Hematopoietic multipotent progenitor cell (in vitro differentiated cells): ENCODE results near the gene LAX1. TPM values are rescaled to one million over a fixed set of nuclear protein-coding genes. Genes with fewer than 3 reads are reported as not detected.
"Not testable (repeated sequence)": the region's sequence is repeated elsewhere in the genome, so short reads cannot be mapped to it uniquely, and the experiment has no call there.

Experiments used
- DNase-seq, 3 donors: peaks; one replicate each; pipeline ENCODE4 v3.0.0-alpha.2; 2011 to 2015; ENCODE audit warnings: low read depth in 2 of 3, low spot score in 2 of 3
- total RNA-seq: library from RNA; depleted of rRNA; stranded (reverse); fragments of >200 nt; gene quantifications from one replicate; pipeline ENCODE4 v1.2.3, GENCODE V29; 2012

The LAX1 gene
- total RNA-seq: 1.3 TPM

DNA sequence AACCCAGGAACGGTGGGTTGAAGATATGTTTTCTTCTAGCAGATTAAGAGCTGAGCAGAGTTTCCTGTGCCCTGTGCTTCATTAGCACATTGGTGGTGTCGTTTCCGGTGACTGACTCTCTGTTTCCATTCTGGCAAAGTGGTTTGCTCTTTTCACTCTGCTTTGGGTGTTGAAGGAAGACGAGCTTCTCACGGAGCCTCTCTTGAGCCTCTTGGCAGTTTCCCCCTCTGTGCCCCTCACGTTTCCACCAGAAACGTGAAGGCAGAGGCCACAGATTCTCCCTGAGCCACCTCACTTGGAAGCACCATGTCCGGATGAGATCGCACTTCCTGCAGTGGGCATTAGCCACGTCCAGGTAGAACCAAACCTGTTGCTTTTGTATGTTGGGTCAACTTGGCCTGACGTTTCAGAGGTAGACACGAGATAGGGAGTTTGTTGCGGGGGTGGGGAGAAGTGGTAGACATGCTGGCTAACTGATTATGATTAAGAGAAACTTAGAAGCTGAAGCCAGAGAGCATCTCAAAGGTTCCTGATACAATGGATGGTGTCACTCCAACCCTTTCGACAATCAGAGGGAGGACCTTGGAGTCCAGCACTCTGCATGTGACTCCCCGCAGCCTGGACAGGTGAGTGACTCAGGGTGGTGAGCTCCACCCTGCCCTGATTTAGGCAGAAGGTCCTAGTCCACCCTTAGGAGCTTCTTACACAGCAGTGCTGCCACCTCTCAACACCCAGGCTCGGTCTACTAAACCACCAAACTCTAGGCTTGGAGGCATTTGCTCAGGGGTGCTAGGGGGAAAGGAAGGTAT, at the start of gene LAX1:
LAX1 (plus strand) TSS at position 155 of the 809 bp plus-strand sequence; CDS start at position 538, 383 bp downstream.
- DNase-seq: peak; percentile 38 to 68 (median 49)

DNA sequence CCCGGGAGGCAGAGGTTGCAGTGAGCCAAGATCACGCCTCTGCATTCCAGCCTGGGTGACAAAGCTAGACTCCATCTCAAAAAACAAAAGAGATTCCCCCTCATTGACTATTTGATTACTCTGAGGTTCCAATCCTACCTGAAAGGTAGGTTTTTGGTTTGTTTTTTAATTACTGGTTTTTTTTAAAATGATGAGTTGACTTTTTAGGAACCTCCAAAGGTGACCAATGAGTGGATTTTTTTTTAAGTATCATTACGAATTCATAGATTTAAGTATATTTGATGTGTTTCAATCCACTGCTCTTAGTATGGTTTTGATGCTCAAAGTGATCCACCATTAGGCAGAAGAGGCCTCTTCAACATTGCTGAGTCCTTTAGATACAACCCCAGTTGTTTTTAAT, 47.9 kb upstream of the LAX1 start:
- no peak for DNase-seq

- DNase-seq: no peak
Measured at GRCh38 chr1:203720242-203720641, 44.7 kb upstream of the LAX1 start.

- DNase-seq: no peak
Measured at GRCh38 chr1:203722909-203723308, 42.1 kb upstream of the LAX1 start.

DNA sequence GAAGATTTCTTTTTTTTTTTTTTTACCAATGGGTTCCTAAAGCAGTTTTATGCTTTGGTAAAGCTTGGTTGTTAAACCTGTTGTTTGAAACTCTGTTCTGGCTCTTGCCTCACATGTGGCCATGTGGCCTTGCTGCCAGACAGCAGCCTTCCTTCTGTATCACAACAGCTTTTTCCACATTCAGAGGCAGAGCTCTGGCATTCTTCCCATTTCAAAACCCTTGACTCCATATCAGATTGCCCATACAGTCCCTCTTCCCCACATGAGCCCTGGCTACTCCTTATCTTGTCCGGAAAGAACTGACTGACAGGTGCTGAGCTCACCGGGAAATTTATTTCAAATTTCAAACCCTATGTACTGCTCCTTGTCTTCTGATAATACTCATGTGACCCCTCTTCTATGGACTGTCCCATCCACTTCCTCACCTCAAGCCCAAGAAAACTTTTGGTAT, 38.5 kb upstream of the LAX1 start:
- DNase-seq: no peak

DNA sequence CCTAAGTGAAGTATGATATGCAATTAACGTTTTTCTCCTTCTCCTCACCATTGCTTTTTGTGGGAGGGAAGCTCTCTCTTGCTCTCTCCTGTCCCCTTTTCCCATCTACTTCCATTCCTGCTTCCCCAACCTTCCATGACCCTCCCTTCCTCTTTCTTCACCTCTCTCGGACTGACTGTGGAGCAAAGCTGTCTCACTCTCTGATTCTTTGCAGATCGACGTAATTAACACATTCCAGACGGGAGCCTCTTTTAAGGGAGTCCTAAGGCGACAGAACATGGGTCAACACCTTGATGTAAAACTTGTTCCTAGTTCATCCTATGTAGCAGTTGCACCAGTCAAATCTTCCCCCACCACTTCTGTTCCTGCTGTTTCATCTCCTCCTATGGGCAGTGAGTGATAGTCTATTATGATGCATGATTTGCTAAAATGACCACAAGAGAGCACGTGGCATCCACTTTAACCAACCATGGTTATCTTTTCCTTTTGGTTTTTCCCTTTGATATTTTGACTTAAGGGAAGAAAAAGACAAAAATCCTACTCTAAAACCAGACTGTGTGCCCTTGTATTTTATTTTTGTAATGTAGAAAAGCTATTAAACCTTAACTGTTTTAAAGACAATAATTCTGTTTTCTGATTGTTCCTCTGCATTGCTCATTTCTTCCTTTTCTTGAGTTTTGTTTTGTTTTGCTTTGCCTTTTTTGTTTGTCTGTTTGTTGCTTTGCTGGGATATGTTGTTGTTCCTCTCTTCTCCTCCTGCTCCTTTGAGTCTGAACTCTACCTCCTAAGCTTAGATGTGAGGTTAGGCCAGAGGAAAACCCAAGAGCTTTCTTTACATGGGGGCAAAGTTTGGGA, 31.7 kb upstream of the LAX1 start:
- no peak for DNase-seq

DNA sequence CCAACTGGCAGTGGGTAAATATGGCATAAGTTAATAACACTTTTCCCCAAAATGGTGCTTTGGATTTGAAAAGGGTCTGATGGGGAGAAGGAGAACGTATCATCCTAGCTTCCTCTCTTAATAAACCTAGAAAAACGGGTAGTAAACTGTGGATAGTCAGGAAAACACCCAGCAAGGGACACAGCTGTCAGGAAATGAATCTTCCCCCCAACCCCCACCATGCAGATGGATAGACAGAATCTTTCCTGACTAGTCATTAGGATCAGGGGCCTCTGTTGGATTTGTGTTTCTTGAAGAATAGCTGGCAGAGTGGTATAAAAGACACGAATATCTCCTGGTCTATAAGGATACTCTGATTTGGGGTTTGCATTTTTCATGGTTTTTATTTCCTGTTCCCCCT, 22.5 kb upstream of the LAX1 start:
- DNase-seq: no peak

GRCh38 chr1:203743091-203743571, 21.9 kb upstream of the LAX1 start:
- no peak for DNase-seq

DNA sequence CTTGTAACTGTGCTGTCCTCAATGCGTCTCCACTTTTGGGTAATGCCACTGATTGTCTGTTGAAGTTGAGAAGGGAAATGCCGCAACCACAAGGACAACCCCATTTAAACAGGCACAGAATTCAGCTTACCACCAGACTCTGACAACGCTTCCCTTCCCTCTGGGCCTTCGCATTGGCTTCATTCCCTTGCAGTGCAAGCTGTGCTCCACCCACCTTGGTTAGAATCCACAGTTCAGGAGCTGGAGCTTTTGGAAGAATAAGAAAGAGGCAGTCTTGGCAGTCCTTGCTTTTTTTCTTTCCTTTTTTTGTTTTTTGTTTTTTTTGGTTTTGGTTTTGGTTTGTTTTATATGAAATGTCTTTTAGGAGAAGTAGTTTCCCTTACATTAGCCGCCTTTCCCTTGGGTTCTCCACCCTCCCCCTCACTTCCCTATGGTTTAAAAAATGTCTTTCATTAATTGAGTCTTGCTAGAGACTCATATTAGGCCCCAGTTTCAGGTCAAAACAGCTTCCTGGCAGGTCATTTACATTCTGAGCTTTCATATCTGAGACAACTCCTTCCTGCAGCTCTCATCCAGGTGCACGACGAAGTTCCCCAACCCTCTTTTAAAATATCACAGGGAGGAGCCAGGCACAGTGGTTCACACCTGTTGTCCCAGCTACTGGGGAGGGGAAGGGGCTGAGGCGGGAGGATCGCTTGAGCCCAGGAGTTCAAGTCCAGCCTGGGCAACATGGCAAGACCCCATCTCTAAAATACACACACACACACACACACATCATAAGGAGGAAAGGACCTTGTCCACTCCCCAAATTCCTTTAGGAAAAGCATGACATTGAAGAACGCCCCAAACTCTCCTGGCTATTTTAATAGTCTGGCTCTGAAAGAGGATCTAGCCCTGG, 20.7 kb upstream of the LAX1 start:
- DNase-seq: peak in 2 of 3 donors; percentile 24 to 42

DNA sequence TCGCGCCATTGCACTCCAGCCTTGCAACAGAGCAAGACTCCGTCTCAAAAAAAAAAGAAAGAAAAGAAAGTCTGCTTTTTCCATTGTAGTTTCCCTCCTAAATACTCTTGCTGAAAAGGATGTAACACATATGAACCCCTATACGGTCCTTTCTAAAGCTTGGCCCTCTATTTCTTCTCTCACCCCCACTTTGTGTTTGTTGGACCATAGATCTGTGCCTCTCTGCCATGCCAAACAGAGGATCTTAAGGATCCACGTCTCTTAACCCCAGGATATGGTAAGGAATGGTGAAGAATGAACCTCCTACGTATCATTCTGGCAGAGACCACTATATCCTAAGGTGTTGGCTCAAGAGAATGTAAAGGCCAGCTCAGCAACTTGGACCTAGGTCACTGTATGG, 18.7 kb upstream of the LAX1 start:
- no peak for DNase-seq

DNA sequence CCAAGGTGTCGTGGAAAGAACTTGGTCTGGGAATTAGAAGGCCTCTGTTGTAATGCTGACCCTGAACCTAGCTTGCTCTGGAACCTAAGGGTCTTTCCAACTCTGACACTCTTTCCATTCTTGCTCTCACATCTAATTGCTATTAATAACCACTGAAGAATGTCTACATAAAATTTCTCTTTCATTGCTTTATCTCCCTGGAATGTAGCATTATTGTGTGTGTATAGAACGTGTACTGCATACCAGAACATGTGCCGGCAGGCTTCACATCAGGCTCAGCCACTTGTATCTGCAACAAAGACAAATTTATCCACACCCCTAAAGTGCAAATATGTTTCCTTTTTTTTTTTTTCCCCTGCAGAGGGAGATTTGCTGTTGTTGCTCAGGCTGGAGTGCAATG, 13.9 kb upstream of the LAX1 start:
- no peak for DNase-seq

GRCh38 chr1:203751618-203752361, 13.2 kb upstream of the LAX1 start:
- DNase-seq: not testable (repeated sequence)

DNA sequence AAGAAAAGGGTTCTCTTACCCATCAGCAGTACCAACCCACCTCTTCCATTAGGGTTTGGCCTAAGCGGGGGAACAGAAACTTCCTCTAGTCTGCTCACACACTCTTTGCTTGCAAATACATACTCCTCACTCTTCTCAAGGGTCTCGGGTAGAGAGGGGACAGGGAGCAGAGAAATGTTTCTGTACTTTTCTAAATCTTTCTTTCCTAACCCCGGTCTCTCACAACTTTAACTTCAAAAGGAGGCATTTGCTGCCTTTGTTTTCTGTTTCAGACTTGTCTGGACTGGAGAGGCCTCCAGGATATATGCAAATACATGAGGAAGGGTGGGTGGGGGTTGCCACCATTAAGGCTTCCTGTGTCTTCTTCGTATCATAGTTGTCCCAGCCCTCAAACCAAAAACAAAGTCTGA, 10.5 kb upstream of the LAX1 start:
- DNase-seq: no peak

DNA sequence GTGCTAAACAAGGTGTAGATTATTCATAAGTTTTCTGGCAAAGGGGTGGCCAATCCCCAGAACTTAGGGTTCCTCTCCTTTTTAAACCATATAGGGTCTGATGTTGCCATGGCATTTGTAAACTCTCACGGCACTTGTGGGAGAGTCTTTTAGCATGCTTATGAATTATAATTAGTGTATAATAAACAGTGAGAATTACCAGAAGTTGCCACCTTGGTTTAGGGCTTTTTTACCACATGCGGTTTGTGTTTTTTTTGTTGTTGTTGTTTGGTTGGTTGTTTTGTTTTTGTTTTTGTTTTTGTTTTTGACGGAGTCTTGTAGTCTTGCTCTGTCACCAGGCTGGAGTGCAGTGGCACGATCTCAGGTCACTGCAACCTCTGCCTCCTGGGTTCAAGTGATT, 8.9 kb upstream of the LAX1 start:
- no peak for DNase-seq

- not testable (repeated sequence) for DNase-seq
Measured at GRCh38 chr1:203758749-203759148, 6.2 kb upstream of the LAX1 start.

- no peak for DNase-seq
Measured at GRCh38 chr1:203760506-203760905, 4.5 kb upstream of the LAX1 start.

- not testable (repeated sequence) for DNase-seq
Measured at GRCh38 chr1:203761958-203762357, 3.0 kb upstream of the LAX1 start.

DNA sequence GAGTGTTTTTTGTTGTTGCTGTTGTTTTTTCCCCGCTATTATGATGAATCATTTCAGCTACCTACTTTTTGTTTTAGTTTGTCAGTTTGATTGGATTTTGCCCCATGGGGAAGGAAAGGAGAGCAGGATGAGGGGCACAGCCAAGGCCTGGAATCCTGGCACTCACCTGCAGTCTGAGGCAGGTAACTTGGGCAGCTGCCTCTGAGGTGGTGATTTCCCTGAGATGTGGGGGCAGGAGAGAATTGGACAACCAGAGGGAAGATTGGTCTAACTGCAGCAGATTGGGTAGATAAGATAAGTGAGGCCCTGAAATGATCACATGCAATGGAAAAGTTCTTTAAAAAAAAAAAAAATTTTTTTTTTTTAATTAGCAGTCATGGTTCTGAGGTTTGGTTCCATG, 1.5 kb upstream of the LAX1 start:
- no peak for DNase-seq

DNA sequence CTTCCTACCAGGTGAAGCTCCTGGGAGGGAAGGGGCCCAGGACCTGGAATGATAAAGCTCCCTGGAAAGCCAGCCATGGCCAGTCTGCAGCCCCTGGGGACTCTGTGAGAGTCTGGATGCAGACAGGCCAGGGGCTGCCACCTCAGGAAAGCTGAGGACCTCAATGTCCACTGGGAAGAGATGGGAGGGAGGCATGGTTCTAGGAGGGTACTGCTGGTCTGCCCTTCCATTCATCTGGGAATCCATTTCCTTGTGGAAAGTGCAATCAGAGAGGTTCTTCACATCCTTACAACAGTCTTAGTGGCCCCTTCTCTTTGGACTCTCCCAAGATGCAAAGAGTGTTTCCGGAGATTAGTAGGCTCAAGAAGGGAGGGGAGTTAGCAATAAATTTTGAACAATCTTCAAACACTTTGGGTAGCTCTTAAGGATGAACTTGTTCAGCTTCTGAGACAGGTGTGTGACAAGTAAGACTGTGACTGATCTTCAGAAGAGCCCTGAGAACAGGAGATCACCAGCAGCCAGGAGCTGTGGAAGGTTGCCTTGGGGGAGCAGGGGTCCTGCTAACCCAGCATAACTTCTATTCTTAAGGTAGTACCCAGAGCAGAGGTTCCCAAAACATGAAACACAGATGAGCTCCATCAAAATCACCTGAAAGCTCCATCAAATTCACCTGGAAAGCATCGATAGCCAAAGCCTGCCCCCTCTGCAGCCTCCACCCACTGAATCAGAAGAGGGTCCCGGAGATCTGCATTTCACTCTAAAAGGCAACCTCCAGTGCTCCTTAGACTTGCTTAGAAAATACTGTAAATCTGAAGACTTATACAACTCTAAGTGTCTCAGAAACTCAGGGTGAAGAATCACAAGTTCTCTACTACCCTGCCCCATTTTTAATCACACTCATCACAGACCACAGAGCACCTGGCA, 616 bp upstream of the LAX1 start:
- DNase-seq: no peak
